A204.1 (cell line): ENCODE data around the gene ABCA13.

Source experiments
- FAIRE-seq: peaks from 2 replicates; lab custom pipeline; 2012; peaks lifted over from hg19 to GRCh38; lab: Jason Lieb, UNC

The ABCA13 gene

DNA sequence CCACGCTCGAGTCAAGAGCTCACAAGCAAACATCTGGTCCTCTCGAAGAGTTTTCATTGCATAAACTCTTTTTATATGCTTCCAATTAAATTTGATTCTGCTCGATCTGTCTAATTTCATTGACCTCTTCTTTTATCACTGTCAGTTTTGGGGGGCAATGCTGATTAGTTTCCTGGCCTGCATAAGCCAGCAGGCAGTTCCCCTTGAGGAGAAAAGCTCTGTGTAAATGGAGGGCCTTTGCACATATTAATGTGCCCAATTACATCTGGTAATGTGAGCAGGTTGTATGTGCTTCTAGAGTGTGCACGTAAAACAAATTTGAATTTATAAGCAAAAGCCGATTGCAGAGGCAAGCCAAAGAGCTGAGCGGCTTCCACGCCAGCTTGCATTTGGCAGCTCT is 210.3 kb downstream of the ABCA13 start:
- FAIRE-seq, result no peak

DNA sequence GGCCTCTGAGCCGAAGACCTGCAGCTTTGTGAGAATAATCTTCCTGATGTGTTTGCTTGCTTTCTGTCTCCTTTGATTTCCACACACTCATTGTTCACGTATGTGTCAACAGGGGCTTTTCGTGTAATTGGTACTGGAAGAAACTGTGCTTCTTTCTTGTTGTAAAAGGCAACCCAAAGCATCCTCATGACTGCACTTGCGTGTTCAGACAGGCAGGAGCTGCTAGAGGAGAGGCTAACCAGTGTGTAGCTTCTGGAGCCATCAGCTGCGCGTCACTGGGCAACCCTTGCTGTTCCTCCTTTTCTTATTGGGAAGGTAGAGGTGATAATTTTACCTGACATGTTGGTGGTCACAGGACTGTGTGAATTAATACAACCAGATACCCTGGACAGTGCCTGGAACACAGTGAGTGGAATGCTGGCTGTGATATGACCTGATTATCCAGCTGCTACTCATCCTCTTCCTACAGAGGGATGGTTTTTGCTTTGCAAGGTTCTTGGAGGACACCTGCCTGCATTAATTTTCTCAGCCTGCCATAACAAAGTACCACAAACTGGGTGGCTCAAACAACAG is 213.0 kb downstream of the ABCA13 start:
- no peak for FAIRE-seq

DNA sequence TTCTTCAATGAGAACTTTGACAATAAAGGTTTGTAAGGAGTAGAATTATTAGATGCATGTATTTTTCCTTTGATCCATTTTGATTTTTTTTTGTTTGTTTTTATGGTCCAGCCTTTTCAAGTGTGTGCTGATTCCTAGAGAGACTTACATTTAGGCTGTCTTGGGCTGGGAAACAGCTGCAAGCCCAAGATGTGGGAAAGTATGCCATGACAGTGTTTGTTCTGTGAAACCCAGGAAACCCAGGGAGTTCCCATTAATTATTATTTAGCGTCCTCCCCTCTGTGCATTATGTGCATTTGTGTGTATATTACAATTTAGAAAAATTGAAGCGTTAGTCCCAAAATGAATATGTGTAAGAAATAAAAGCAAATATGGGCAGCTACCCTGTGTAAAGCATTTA is 216.7 kb downstream of the ABCA13 start:
- FAIRE-seq, result no peak

DNA sequence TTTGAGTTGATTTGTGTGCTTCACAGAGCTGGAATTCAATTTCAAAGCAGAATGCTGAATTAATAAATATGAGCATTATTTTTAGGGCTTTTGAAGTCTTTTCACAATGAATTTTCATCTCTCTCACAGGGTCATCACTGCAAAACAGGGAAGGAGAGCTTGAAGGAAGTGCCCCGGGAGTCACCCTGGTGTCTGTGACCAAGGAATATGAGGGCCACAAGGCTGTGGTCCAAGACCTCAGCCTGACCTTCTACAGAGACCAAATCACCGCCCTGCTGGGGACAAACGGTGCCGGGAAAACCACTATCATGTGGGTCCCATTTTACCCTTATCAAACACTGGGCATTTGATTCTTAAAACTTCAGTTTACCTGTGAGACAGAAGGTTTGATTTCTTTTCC is 217.7 kb downstream of the ABCA13 start:
- no peak for FAIRE-seq

DNA sequence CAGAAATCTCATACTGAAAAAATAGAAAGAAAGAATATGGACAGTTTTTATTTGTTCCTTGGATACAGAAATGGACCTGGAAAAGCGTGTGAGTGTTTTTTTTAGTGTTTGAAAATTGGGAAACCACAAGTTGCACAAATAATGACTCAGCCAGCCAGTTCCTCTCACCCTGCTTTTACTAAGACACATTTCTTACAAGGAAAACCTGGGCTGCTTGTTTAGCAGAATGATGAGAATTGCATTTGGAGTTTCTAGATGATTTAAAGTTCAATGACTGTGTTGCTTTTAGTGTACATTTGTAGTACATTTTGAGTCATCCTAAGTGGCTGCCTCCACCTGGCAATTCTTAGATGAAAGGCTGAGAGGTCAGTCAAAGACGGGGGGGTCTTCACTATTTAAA is 218.7 kb downstream of the ABCA13 start:
- no peak for FAIRE-seq

DNA sequence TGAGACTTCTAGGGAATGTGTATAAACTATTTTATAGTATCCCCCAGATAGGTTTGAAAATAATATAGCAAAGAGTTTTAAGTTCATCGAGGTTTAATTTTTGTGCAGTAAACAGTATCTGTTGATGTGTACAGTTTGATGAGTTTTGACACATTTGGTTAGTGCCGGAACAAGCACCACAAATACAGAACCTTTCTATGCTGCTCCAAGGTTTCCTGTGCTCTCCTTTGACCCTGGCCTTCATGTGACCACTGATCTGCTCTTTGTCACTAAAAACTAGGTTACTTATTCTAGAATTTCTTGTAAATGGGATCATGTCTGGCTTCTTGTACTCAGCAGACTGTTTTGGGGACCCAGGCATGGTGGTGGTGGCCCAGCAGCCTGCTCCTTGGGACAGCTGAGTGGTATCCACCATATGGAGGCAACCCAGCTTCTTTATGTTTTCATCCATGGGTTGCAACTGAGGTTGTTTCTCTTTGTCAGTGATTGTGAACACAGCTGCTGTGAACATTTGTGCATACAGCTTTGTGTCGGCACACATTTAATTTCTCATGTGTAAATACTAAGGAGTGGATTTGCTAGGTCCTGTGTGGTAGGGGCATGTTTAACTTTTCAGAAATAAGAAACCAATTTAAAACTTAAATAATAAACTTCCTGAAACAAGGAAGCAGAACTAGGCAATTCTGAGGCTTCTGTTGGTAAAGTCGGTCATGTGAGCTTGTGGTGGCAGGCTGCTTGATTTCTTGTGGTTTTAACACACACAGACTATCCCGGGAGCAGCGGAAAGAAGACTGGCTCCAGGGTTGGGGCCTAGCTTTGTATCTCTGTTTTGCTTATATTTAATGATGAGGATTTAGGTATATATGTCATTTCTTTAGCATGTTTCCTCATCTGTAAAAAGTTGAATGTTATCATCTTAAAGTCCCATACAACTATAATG is 219.4 kb downstream of the ABCA13 start:
- FAIRE-seq, result no peak

DNA sequence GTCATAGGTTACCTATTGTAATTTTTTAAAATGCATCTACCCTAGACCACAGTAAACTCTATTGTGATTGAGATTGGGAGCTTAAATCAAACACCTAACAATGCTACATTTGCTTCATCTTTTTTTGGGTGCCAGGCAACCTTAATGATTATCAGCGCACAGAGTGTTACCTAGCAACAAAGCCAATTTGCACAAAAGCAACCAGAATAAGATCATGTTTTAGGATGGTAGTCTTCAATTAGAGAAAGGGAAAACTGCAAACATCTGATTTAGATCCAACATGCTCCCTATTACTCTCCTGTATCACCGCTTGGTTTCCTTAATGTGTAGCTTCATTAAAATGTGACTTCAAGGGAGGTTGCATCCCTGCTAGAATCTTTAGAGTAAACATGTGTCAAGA is 226.9 kb downstream of the ABCA13 start:
- no peak for FAIRE-seq

DNA sequence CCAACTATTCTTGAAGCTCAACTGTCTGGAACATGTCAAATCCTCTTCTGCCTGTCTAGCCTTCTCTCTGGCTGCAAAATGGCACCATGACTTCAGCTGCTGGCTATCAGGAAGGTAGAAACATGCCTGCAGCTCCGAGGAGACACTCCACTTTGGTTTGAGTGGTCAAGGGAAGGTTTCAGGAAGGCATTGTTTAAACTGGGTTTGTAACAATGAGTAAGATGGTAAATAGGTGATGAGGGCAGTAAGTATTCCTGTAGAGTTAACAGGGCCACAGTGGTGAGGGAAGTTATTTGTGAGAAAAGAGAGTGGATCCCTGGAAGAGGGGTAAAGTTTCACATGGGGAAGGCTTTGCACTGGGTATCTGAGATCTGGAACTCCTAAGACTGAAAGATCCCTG is 231.5 kb downstream of the ABCA13 start:
- no peak for FAIRE-seq

DNA sequence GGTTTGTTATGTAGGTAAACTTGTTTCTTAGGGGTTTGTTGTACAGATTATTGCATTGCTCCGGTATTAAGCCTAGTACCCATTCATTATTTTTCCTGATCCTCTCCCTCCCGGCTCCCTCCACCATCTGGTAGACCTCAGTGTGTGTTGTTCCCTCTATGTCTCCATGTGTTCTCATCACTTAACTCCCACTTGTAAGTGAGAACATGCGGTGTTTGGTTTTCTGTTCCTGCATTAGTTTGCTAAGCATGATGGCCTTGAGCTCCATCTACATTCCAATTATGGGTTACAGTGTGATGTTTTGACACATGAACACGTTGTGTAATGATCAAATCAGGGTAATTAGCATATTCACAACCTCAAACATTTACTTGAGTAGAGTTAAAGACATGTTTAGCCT is 237.5 kb downstream of the ABCA13 start:
- FAIRE-seq, result no peak

DNA sequence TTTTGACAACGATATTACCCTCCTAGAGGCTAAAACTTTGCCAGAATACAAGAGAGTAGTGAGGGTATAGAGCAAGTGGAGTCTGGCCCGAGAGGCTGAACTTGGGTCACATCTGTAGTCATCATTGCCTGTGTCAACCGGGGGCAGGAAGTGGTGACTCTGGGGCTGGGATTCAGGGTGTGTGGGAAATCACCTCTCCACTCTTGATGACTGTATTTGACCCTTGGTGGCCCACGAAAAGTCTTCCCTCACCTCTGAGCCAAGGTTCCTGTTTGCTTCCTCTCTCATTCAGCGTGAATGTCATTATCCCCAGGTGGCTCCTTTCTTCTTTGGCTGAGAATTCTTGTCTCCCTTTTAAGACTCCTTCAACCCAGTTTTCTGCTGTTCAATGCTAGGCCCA is 240.4 kb downstream of the ABCA13 start:
- no peak for FAIRE-seq

DNA sequence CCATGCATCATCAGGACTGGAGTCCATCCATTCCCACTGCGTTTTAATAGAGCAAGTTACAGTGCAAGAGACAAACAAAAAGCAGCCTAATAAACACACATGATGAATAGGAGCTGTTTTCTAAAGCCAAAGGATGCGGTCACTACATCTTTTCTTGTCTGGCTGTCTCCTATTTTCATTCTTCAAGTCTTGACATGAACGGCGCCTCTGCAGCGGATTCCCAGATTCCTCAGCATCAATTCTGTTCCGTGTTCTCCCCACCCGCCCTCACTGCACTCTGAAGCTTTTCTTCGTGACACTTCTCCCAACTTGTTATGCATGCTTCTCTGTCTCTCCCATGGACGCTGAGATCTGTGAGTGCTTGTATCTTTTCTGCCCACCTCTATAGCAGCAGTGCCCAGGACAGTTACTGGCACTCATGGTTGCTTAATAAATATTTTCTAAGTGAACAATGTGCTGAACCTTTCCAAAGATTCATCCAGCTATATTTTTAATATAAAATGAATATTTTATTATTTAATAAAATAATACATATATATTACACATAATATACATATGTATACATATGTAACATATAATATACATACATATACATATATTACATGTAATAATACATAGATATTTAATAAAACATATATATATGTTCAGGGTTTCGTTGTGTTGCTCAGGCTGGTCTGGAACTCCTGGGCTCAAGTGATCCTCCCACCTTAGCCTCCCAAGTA is 242.9 kb downstream of the ABCA13 start:
- no peak for FAIRE-seq

DNA sequence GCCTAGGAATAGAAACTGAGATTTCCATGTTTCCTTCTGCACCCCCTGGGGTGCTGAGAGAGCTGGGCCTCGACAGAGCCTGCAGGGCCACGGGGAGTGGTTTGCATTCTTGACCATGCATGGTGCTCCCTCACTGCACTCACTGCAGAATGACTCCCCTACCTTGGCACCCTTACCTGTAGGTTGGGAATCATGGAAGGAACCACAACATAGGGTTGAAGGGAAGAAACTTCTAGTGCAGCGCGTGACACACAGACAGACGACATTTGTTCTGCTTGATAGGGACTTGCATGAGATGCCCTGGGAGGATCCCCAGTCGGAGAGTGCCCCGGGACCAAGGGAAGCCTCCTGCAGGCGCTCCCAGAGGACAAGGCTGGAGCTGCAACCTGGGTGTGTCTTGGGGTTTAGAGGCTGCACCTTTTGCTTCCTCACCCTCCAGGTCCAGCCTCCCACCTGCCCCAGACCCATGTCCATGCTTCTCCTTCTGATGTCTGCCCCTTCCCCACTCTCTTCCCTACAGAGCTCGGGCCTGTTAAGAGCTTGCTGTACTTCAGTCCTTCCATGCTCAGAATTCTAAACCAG is 245.2 kb downstream of the ABCA13 start:
- FAIRE-seq, result no peak

DNA sequence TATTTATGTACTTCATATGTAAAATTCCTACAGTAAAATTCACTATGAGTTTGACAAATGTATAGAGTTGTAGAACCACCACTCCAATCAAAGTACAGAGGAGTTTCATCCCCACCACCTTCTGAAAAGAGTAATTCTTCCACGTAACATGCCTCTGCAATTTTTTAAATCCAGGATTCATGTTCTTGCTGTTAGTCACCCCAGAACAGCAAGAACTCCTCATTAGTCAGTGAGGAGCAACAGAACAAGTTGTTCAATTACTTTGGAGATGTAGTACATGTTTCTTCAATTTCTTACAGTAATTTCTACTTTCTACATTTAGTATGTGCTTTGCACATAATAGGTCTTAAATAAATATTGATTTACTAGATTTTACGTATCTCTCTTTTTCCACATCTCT is 248.1 kb downstream of the ABCA13 start:
- FAIRE-seq, result no peak

DNA sequence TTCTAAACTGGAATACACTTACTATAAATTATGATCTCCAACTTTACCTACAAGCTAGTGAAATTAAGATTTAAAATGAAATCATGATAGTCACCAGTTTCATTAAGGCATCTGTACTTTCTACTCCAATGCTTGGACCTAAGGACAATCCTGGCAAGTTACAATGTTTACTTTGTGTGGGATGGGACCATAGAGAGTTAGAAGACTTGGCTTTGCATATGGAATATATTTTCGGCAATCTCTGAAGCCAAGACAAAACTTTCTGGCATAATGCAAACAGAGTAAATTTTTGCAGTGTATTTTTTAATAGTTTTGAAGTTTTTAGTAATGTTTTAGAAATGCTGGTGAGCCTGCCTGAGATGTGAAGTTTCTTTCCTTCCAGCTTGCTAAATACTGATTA is 248.9 kb downstream of the ABCA13 start:
- FAIRE-seq, result no peak

DNA sequence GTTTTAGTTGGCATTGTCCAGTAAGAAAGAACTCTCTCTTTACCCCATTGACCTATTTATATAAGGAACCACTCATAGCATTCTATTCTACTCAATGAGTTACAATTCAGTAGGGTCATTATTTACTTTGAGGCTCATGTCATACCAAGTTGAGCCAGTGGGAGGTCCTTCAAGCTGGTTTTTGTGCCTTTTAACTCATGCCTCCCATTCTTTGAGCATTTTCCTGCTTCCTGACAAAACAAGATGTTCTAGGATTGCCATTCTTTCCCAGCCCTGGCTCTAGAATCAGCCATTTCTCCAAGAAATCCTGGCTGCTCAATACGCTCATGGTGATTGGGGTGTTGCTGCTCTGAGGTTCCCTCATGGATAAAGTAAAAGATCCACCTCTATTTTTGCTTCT is 250.1 kb downstream of the ABCA13 start:
- FAIRE-seq, result no peak

DNA sequence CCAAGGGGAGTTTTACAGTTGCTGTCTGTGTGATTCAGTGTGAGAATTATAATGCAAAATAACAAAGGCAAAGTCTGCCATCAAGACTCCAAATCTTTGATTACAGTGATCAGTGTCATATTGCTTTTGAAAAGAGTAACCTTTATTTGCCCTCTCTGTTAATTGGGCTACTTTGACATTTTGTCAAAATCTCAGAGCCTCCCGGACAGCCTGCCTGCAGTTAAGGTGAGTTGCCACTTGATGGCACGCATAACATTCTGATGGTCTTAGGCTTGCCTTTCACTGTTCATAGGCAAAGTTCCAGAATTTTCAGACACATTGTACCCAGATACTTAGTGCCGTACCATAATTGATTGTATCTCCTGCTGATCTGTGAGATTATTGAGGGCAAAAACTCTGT is 253.5 kb downstream of the ABCA13 start:
- no peak for FAIRE-seq

DNA sequence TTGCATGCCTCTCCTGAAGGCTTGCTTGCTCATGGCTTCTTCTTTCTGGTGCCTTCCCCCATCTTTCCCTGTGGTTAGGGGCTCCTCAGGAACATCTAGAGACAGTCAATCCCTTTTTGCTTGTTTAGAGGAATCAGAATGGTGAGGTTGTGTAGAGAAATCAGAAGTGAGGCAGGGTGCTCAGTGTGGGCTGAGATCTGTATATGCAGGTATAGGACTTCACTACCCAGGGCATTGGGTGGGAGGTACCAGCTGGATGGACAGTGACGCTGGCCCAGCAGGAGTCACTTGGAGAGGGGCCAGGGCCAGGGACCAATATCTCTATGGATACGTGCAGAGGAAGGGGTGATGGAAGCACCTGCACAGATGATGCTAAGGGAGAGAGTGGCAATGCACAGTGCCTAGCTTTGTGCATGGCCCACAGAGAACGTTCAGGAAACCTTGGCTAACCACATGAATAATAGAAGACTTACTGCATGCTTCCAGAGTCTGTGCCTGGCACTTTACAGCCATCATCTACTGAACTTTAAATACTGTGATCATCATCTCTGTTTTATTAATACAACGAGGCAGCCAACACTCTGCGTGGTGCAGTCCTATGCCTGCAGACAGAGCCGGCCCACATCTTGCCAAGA is 255.2 kb downstream of the ABCA13 start:
- no peak for FAIRE-seq

DNA sequence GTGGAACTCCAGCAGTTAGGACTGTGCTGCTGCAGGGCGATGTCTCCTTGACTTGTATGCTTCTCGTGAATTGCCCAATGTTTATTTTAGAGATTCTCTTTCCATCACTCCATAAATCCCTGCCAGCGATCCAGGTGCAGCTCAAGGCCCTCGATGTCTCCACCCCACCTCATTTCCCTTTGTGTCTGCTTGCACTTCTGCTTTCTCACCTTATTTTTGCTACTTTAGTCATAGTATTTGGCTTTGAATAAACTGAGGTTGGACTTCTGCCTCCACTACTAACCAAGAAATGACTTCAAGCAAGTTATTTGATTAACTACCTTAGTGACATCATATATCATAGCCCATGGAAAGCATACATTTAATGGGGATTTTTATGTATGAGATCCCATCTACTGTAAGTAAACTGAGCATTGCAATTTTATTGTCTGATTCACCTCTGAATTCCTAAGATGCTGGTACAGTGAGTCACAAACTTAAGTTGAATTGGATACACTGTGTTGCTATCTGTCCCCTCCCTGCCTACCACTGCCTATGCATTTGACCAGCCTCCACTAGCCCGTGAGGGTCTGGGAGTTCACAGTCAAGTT is 255.8 kb downstream of the ABCA13 start:
- no peak for FAIRE-seq

DNA sequence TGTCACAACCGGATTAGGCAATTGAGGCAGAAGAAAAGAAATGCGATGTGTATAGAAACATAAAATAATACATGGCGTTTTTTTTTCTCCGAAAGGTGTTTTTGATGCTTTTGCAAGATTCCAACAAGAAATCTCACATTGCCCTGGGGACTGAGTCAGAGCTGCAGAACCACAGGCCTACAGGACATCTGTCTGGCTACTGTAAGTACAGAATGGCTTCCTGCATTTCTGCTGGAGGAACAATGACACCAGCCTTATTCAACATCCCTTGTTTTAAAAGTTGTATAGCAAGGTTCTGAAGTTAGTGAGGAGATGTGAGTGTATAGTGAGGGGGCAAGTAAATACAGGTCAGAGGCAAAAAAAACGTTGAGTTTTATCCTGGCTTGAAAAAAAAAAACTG is 256.4 kb downstream of the ABCA13 start:
- no peak for FAIRE-seq

DNA sequence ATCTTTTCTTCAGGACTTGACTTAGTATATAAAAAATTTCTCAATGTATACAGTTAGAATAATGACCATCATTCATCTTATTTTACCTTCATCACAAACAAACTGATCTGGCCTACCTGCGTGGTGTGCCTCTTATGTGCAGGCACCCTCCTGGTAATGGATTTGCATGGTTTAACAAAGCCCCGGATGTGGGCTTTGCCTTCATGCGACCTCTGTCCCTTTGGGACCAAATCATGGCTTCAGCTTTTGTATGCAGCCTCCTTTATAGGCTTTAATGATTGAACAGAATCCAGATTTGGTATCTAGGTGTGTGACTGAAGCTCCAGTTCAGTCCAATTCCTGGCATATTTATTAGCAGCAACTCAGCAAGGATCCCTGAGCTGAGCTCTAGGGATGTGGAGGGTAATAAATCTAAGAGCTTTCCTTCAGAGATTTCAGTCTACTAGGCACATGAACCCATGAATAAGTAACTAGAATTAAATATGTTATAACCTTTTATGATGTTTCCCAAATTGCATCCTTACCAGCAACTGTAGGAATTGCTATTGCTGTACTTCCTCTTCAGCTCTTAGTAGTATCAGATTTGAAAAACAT is 256.9 kb downstream of the ABCA13 start:
- FAIRE-seq, result no peak

DNA sequence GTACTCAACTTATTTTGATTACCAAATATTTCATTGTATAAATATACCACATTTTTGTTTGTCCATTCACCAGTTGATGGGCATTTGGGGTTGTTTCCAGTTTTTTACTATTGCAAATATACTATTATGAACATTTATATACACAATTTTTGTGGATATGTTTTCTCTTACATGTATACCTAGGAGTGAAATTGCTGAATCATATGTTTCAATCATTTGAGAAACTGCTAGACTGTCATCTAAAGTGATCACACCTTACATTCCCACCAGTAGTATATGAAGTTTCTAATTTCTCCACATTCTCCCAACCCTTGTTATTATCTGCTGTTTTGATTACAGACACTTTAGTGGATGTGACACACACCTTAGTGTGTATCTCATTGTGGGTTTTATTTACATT is 257.9 kb downstream of the ABCA13 start:
- FAIRE-seq, result no peak

DNA sequence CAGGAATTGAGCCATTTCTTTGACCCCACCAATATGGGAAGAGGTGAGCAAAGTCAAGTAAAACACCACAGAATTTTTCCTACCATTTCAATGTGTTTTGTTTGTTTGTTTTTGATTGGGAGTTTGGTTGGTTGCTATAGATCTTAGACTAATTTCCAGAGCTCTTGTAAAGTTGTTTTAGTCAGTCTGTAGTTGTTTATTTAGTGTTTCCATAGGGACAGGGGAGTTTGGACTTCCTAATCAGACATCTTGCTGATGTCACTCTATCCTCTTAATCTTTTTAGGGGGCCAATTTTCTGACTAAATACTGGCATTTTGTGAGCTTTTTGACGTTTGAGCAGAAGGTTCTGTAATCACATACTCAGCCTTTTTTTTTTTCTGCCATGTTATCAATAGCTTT is 266.9 kb downstream of the ABCA13 start:
- FAIRE-seq, result no peak
